ELF-1 (cell line): ENCODE measurements around the gene PDZD7.

Experiments used
- DNase-seq: peaks from one replicate; pipeline ENCODE4 v3.0.0-alpha.2; 2016; ENCODE audit warnings: low read depth, low spot score

Gene PDZD7

GRCh38 chr10:101031128-101031795 is at the start of gene PDZD7, which contains the start of gene SFXN3:
PDZD7 (minus strand) TSS chr10:101031129; CDS start chr10:101030219, 910 bp downstream.
SFXN3 (plus strand) TSS chr10:101031234; CDS start chr10:101034695, 3,461 bp downstream.
- DNase-seq: peak; percentile 94

- DNase-seq: no peak
Observed at GRCh38 chr10:101079874-101080273, 48.9 kb upstream of the PDZD7 start.

GRCh38 chr10:101076630-101077029 is 45.7 kb upstream of the PDZD7 start:
- no peak for DNase-seq

- no peak for DNase-seq
Observed at GRCh38 chr10:101075775-101076174, 44.8 kb upstream of the PDZD7 start.

GRCh38 chr10:101073631-101074030 is 42.7 kb upstream of the PDZD7 start:
- no peak for DNase-seq

GRCh38 chr10:101072923-101073322 is 42.0 kb upstream of the PDZD7 start:
- no peak for DNase-seq

GRCh38 chr10:101071885-101072433 is 41.0 kb upstream of the PDZD7 start:
- no peak for DNase-seq

GRCh38 chr10:101071267-101071884 is 40.4 kb upstream of the PDZD7 start:
- no peak for DNase-seq

- DNase-seq: no peak
Observed at GRCh38 chr10:101070098-101070497, 39.2 kb upstream of the PDZD7 start.

- no peak for DNase-seq
Observed at GRCh38 chr10:101069441-101069840, 38.5 kb upstream of the PDZD7 start.

- peak; percentile 87 for DNase-seq
Observed at GRCh38 chr10:101067356-101068083, 36.6 kb upstream of the PDZD7 start.

GRCh38 chr10:101066896-101067355 is 36.0 kb upstream of the PDZD7 start:
- DNase-seq: no peak

- peak; percentile 76 for DNase-seq
Observed at GRCh38 chr10:101066146-101066895, 35.4 kb upstream of the PDZD7 start.

GRCh38 chr10:101065481-101066145 is 34.7 kb upstream of the PDZD7 start:
- no peak for DNase-seq

GRCh38 chr10:101064415-101065030 is 33.6 kb upstream of the PDZD7 start:
- DNase-seq: no peak

- peak; percentile 31 for DNase-seq
Observed at GRCh38 chr10:101063548-101064414, 32.9 kb upstream of the PDZD7 start.

GRCh38 chr10:101063050-101063525 is 32.2 kb upstream of the PDZD7 start:
- no peak for DNase-seq

GRCh38 chr10:101062232-101063049 is 31.5 kb upstream of the PDZD7 start:
- DNase-seq: peak; percentile 94
